Measurements from ENCODE around the gene ANKRD44.
"Not testable (repeated sequence)": the region's sequence is repeated elsewhere in the genome, so short reads cannot be mapped to it uniquely, and the experiment has no call there.

ANKRD44 gene

DNA sequence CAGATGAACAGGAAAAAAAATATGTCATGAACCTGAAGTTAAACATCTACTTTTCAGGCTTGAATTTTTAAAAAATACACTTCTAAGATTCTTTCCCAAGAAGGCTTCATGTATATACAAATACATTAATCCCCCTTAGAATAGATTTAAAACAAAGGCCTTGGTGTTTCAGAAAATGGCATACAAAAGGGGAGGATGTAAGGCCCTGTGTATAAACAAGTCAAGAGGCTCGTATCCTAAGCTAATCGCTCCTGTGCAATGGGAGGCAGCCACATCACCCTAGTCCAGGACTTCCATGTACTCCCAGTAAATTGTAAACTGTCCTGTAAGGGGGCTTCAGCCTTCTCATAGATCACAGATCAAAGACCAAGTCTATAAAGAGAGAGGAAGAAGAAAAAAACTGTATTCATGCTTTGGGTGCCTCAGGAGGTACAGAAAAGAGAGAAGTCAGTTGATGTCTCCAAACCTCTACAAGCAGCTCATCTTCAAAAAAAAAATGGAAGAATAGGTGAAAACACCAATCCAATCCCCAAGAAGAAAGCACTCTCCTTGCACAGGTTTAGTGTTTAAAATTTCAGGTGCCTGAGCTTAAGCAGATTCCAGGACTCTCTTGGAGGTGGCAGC is 53.9 kb downstream of the ANKRD44 start:
- no peak for DNase-seq (ENCODE audit: low spot score)

DNA sequence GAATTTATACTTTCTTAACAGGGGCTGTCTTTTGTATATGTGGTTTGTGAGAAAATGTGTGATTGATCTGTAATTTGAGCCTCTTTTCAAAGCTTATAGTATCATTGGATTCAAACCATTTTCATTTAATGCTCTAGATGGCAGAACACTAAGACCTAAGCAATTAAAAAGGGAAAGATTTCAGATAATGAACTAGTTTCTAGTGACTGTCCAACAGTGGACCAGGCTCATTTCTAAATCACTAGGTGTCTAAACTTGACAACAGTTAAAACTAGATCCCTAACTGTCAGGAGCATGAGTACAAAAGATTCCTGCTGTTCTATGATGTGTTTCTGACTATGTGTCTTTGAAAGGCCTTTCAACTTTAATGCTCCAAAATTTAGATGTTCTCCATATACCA is 54.6 kb downstream of the ANKRD44 start:
- DNase-seq (ENCODE audit: low spot score), result no peak

DNA sequence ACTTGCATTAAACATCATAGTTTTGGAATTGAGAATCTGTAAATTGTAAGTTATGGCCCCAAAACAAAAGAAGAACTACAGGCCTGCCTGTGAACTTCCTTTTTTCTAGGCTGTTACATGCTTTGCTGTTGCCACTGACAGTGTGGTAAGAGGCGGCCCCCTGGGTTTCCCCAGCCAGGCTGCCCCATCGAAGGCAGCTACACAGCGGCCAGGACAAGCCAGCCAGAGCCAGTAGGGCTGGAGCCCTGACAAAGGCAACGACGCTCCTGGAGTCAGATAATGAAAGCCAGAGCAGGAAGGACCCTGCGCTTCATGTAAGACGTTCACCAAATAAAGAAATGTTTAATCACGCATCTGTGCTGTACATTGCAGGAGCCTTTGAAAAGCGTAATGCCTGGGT is 55.0 kb downstream of the ANKRD44 start:
- DNase-seq (ENCODE audit: low spot score), result peak; percentile 91

DNA sequence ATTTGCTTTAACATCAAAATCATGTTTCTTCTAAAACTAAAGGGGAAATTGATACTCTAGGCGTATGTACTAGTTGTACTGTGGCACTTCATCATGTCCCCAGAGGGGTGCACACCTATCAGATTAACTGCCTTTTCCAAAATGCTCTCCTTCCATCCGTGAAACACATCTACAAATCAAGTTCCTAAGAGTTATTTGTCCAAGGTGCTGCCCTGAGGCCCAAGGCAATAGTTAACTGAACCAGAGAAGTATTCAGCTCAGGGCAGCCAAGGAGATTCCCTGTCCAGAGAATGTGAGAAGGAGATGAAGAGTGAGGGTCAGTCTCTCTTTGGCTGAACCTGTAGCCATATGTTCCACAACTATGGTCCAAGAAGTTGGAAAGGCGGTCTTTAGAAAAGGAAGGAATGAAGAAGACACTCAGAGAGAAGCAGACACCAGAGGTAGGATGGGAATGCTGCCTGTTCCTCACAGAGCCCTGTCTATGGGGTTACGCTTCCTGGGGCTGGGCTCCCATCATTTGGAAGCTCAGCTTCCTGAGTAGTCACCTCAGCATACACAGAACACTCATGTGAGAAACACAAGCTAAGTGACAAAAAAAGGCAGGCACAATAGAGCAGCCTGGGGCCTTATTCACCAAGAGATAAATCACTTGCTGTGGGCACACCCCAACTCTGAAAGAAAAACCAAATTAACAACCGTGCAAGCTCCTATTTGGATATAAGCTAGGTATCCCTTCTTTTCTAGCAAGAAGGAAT is 55.6 kb downstream of the ANKRD44 start:
- DNase-seq (ENCODE audit: low spot score), result no peak

DNA sequence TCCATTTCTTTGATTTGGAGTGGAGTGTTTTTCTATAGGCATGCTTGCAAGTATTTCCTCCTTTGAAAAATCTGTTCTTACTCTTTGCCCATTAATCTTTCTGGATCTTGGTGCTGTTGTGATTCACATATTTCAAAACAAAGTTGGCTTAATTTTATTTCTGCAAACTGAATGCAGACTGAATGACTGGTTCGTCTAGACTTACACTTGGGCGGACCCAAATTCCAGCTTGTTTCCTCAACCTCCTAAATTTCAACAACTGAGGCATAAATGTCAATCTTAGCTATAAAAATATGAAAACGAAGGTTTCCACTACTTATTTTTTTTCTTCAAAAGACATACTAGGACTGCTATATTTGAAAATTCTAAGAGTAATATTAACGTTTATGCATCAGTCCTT is 59.0 kb downstream of the ANKRD44 start:
- DNase-seq (ENCODE audit: low spot score), result no peak

DNA sequence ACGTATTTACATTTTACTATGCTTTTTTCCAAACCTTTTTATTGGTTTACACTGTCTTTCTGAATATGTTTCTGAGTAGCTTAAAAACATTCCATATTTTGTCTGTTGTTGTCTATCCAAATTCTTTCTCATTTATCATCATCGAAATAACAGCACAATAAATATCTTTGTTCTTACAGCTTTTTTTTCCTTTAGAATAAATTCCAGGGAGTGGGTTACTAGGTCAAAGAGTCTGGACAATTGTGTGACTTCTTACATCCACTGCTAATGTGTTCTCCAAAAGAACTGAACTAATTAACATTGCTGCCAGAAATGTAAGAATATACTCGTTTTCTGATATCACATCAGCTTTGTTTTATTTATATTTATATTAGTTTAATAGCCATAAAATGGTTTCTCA is 59.4 kb downstream of the ANKRD44 start:
- DNase-seq (ENCODE audit: low spot score), result no peak

DNA sequence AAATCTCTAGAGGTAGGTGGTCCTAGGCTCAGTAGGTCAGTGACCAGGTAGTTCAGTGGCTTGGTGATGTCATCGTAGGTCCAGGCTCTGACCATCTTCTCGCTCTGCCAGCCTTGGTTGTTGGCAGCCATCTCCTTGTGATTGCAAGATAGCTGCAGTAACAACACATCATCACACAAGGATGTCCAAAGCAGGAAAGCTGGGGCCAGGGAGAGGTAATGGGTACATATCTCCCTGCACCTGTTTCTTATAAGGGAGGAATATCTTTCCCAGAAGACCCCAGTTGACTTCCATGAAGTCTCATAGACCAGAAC is 60.5 kb downstream of the ANKRD44 start:
- DNase-seq (ENCODE audit: low spot score), result no peak

DNA sequence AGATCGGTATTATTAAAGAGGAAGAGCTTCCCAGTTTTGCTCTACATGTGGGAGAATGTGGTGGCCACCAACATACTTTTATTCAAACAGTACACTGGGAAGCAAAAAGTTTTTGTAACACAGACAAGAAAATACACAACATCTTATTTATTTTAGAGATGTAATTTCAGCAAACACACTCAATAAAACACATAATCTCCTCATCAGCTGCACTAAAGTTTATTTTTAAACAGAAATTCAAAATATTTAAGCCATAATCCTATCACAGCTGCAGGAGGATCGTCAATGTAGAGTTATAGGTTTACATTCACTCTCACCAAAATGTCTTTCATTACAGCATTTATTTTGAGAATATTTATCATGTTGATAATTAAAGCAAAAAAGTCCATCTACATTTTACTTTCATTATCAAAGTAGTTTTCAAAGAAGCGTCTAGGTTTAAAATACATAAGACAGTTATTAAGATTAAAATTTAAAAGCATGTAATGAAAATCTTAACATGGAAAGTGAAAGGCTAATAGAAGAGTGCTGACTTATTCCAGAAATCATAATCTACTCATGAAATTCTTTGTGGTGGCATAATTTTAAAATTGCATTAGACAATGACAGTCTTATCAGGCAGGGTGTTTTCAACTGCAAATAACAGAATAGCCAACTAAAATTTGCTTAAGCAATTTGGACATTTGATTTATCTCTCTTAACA is 61.0 kb downstream of the ANKRD44 start:
- DNase-seq (ENCODE audit: low spot score), result no peak

DNA sequence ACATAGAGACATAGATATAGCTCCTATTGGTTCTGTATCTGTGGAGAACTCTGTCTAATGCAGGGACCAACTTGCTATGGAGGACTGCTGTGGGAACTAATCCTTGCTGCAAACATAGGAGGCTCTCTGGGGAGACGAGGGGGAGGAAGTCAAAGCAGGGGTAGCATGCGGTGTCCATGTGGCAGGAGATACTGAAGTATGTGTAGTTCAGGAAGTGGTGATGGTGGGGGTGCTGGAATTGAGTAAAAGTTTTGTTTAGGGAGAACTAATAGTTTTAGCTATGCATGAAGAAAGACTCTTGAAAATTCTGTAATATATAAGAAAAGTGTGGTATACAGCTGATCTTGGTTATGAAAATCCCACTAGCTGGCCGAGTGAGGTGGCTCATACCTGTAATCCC is 62.0 kb downstream of the ANKRD44 start:
- no peak for DNase-seq (ENCODE audit: low spot score)

DNA sequence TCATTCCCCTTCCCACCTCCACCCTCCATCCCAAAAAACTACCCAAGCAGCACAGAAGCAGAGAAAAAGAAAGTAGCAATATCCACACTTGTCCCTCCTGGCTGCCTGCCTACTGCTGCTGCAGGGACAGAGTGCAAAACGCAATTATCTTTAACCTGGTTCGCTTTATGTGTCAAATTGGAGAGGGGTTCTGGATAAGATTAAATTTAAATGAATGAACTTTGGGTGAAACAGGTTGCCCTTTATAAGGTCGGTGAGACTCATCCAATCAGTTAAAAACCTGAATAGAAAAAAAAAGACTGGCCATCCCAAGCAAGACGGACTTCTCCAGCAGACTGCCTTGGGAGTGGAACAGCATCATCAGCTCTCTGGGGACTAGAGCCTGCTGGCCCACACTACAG is 62.6 kb downstream of the ANKRD44 start:
- no peak for DNase-seq (ENCODE audit: low spot score)

DNA sequence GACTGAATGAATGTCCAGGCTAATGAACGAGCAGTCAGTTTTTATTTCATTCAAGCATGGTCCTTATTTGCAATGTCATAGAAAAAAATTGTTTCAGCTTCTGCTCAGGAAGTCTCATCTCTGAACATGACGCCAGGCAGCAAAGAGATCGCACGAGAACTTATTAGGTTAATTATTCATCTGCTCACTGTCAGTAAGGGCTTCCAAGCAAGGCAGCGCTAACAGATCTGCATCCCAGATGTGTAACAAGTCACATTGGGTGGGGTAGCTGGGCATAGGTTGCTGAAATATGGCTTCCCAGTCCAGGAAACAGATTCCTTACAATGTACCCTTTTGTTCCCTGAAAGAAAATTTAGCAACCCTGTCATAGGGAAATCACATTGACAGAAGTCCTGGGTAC is 63.5 kb downstream of the ANKRD44 start:
- no peak for DNase-seq (ENCODE audit: low spot score)

DNA sequence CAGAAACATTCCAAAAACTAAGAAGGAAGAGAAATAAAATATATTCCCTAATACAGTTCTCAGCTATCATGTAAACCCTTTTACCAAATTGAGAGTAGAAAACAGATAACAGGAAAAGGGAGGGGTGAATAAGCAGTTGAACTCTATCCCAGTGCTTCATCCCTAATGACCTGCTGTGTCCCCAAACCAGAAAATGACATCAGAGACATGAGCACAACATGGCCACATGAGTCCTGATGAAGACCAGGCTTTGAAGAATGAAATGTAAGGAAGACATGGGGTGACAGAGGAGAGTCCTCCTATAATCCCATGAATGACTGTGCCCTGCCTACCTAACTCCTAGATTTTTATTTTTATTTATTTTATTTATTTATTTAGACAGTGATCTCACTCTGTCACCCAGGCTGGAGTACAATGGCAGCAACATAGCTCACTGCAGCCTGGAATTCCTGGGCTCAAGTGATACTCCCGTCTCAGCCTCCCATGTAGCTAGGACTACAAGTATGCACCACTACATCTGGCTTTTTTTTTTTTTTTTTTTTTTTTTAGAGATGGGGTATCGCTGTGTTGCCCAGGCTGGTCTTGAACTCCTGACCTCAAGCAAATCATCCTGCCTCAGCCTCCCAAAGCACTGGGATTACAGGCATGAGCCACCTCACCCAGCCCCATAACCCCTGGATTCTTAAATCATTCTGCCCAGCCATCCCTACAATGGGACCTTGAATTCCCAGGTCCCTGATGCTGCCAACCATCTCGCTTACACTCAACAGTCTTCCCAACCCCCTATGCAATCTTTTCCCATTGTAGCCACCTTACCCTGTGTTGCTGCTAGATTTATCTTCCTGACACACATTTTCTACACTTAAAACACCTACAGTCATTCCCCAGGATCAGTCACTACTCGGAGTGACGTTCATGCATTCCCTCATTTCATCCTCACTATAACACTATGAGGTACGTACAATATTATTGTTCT is 64.5 kb downstream of the ANKRD44 start:
- DNase-seq (ENCODE audit: low spot score), result no peak

DNA sequence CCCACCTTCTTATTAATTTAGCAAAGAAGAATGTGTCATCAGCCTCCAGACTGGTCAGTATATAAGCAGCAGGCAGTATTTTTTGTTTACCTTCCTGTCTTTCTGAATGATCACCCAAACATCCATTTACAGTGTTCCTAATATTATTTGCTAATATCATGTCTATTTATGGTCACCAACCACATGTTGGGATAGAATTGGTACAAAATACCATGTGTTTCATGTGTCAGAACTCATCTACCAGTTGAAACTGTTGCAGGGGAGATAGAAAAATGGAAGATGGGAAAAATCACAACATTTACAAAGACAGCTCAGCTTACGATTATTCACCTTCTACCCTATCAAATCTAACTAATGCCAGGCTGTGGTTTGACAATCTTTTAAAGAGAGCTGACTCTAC is 66.2 kb downstream of the ANKRD44 start:
- DNase-seq (ENCODE audit: low spot score), result no peak

DNA sequence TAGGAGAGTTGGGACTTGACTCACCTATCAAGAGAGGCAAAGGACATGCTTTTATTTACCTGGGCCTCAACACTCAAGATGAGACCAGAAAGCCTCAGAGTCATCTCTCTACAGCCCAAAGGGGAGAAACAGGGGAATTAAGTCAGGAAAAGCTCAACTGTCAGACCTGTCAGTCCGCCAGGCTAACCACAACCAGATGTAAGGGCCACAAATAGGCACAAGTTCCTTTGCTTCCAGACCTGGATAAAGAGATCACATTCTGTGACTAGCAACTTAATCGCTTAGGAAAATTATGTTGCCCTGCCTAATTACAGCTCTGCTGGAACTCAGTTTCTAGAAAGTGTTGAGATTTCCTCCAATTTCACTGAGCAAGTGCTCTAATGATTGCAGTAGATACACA is 67.9 kb downstream of the ANKRD44 start:
- no peak for DNase-seq (ENCODE audit: low spot score)

DNA sequence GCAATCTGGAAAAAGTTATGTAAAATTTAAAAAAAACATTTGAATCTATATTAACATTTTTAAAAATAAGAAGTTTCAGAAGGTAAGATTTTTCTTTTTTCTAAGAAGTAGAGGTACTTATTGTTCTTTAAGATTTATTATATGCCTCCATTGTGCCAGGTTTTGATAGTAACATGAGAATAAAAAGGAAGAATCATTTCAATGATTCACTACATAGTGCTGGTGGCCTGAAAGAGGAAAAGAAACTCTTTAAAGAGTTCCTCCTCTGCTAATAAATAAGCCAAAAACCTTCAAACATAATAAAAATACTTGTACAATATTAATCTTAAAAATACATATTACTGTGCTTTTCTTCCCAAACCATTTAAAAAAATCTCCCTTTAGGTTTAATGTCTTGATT is 69.0 kb downstream of the ANKRD44 start:
- no peak for DNase-seq (ENCODE audit: low spot score)

DNA sequence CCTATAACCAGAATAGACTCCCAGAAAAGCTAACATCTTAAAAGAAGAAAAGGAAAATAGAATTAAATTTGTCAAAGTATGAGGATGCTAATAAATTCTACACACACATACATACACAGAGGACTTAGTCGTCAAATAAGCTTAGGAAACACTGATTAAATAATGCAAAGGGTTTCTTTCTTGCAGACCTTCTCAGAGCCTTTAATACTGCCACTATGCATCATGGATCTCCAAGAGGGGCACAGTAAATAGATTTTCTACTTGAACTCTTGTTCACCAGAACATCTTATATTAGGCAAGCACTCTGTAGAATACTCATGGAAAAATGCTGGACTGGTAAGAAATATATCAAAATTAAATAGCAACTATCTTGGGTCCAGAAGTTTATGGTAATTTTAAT is 69.4 kb downstream of the ANKRD44 start:
- DNase-seq (ENCODE audit: low spot score), result no peak

DNA sequence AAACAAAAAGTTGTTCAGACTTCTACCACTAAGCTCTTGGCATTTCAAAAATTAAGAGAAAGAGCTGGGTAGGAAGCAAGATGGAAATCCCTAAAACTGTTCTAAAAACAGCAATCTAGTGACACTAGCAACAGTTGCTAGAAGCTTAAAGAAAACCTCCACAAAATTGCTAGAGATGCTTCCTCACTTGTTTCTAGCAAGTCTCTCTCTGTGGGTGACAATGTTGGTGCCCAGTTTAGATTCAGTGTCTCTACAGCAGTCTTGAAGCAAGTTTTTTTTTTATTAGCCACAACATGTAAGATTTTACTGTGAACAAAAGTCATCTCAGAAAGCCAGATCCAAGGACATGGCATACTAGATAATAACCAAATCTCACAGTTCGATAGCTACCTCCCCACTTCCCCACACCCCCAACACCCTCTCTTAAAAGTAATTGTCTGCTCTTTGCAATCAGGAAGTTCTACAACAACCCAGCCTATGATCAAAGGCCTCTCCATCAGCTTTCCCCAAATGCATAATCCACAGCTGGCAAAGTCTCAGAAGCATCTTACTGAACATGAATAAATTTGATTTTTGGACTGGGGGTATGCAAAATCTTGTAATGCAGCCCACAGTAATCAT is 70.0 kb downstream of the ANKRD44 start:
- no peak for DNase-seq (ENCODE audit: low spot score)

DNA sequence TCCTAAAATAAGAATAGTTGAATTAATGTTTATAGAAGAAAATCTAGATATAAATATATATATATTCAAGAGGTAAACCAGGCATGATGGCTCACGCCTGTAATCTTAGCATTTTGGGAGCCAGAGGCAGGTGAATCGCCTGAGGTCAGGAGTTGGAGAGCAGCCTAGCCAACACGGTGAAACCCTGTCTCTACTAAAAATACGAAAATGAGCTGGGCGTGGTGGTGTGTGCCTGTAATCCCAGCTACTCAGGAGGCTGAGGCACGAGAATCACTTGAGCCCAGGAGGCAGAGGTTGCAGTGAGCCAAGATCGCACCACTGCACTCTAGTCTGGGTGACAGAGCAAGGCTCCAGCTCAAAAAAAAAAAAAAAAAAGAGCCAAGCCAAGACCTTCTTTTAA is 70.6 kb downstream of the ANKRD44 start:
- DNase-seq (ENCODE audit: low spot score), result not testable (repeated sequence)

DNA sequence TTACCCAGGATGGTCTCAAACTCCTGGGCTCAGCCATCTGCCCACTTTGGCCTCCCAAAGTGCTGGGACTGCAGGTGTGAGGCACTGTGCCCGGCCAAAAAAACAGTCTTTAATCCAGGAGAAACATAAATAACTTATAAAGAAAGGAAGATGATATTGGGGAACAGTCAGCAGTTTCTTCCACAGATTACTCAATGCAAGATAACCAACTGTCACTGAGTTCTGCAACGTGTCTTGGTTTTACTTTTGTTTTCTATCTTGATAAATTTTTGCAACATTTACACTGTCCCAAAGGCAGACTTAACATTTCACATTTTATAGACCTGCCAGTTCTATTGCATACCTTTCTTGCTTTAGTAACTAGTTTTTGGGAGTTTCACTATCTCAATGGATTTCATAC is 71.1 kb downstream of the ANKRD44 start:
- DNase-seq (ENCODE audit: low spot score), result no peak

DNA sequence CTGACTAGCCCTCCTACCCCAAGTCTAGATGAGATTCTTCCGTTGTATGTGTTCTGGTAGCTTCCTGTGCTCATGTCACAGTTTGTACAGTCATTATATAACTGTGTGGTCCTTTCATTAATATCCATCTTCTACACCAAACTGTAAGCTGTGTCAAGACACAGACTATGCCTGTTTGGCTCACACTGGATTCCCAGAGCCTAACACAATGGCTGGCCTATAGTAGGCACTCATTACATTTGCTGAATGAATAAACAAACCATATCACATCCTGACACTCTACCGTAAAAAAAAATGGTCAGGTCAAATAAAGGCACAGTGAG is 72.6 kb downstream of the ANKRD44 start:
- DNase-seq (ENCODE audit: low spot score), result no peak

DNA sequence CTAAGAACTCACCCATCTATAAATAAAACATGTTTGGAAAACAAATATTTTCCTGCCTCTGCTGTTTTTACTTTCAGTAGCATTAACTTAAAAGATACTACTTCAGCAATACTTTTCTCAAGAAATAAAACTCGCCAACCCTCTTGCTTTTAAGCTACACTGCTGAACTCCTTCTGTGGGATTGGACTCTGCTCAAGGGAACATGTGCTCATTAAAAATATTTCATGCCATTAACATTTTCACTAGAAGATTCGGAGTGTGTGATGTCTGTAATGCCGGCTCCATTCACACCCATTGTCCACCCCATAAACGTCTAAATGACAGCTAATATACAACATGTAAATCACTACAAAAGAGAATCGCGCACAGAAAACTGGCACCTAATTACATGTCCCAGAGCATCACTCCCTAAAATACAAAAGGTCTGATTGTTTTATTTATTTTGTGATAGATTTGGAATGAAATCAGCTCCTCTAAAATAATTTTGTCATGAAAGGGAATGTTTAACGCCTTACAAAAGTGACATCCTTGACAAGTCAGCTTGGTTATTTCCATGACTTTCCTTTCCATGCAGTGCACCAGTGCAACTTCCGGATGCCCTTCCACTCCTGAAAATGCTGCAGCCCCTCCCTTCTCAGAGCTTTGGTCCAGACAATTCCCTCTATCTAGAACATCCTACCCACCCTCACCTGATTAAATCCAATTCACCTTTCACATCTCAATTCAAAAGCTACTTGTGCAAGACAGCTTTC is 73.1 kb downstream of the ANKRD44 start:
- DNase-seq (ENCODE audit: low spot score), result no peak
